ENCODE data around the gene IMMP2L.

GRCh38 chr7:111405621-111406020, 156.7 kb downstream of the IMMP2L start:
- TF ChIP-seq CTCF (conservative IDR thresholded peaks at IDR 0.05), result no peak
- no peak for TF ChIP-seq ZFX (IDR thresholded peaks at IDR 0.05)

All from C4-2B (cell line).